ENCODE results near the gene PRDM15. TPM values are rescaled to one million over a fixed set of nuclear protein-coding genes. Genes with fewer than 3 reads are reported as not detected.

The PRDM15 gene
- total and polyA plus RNA-seq, 2 experiments from 2014 or later, result 3.0 to 10.6 TPM

- Histone ChIP-seq H4K20me1 (replicated peaks; ENCODE audit: insufficient read depth) (no peaks in the 10 kb centered on the region), H3F3A (replicated peaks; ENCODE audit: low read depth) (no peaks in the 10 kb centered on the region), H2AFZ (no peak overlapping the region), H3K27ac (ENCODE audit: low read depth) (no peak overlapping the region), H3K79me2 (replicated peaks; ENCODE audit: insufficient read depth) (no peaks in the 10 kb centered on the region), H3K4me2 (no peak overlapping the region), H3K9me2 (ENCODE audit: insufficient read depth) (peaks cover 5% of the 10 kb centered on the region; the same call in 1 of the 2 replicates), H3K4me1 (ENCODE audit: insufficient read depth) (no peaks in the 10 kb centered on the region), H3K36me3 (ENCODE audit: insufficient read depth) (no peaks in the 10 kb centered on the region), H3K27me3 (ENCODE audit: insufficient read depth) (no peaks in the 10 kb centered on the region), H3K4me3 (no peak overlapping the region)
- no peak overlapping the region for H3K4me3 Mint-ChIP-seq
- no peak for DNase-seq (ENCODE audit: low spot score)
- H3K9me3 Mint-ChIP-seq, result peaks cover 3% of the 10 kb centered on the region
- peaks cover 26% of the 10 kb centered on the region for H3K36me3 Mint-ChIP-seq (ENCODE audit: low read depth)
- H3K27ac Mint-ChIP-seq, result no peak overlapping the region
- no peaks in the 10 kb centered on the region for H3K4me1 Mint-ChIP-seq
- no peak for ATAC-seq
- H3K27me3 Mint-ChIP-seq (ENCODE audit: insufficient read depth, low read depth, poor library complexity), result peaks cover 9% of the 10 kb centered on the region
- TF ChIP-seq ZNF114 (CRISPR knock-in tag; IDR thresholded peaks at IDR 0.05), result no peak
Measured at GRCh38 chr21:41806773-41807172, 72.4 kb downstream of the PRDM15 start.

- H3K27ac ChIP-seq (ENCODE audit: low read depth), result no peak overlapping the region
- H3K9me3 Mint-ChIP-seq, result peaks cover 3% of the 10 kb centered on the region
- H3K4me1 ChIP-seq (ENCODE audit: insufficient read depth), result no peaks in the 10 kb centered on the region
- no peak overlapping the region for H3K27ac Mint-ChIP-seq
- H3K4me2 ChIP-seq, result no peak overlapping the region
- H3F3A ChIP-seq (replicated peaks; ENCODE audit: low read depth), result no peaks in the 10 kb centered on the region
- no peaks in the 10 kb centered on the region for H3K36me3 ChIP-seq (ENCODE audit: insufficient read depth)
- no peaks in the 10 kb centered on the region for H3K79me2 ChIP-seq (replicated peaks; ENCODE audit: insufficient read depth)
- peaks cover 5% of the 10 kb centered on the region; the same call in 1 of the 2 replicates for H3K9me2 ChIP-seq (ENCODE audit: insufficient read depth)
- no peak for DNase-seq (ENCODE audit: low spot score)
- H3K27me3 Mint-ChIP-seq (ENCODE audit: insufficient read depth, low read depth, poor library complexity), result peaks cover 10% of the 10 kb centered on the region
- H3K4me3 ChIP-seq, result no peak overlapping the region
- no peak overlapping the region for H2AFZ ChIP-seq
- H4K20me1 ChIP-seq (replicated peaks; ENCODE audit: insufficient read depth), result no peaks in the 10 kb centered on the region
- H3K4me3 Mint-ChIP-seq, result no peak overlapping the region
- ATAC-seq, result no peak
- H3K27me3 ChIP-seq (ENCODE audit: insufficient read depth), result no peaks in the 10 kb centered on the region
- peaks cover 30% of the 10 kb centered on the region for H3K36me3 Mint-ChIP-seq (ENCODE audit: low read depth)
- H3K4me1 Mint-ChIP-seq, result no peaks in the 10 kb centered on the region
- TF ChIP-seq JUNB (IDR thresholded peaks at IDR 0.05; ENCODE audit: unreplicated experiment) (no peak), CREB1 (CRISPR knock-in tag; IDR thresholded peaks at IDR 0.05; ENCODE audit: low read depth) (no peak), NANOG (IDR thresholded peaks at IDR 0.05; ENCODE audit: borderline replicate concordance) (no peak), CTCF (conservative IDR thresholded peaks at IDR 0.05; ENCODE audit: low read depth in 2 of 2) (no peak), STAT1 (IDR thresholded peaks at IDR 0.05; ENCODE audit: unreplicated experiment) (no peak), EZH2phosphoT487 (IDR thresholded peaks at IDR 0.05; ENCODE audit: unreplicated experiment) (no peak), ZNF462 (CRISPR knock-in tag; IDR thresholded peaks at IDR 0.05) (no peak), POLR2AphosphoS5 (IDR thresholded peaks at IDR 0.05; ENCODE audit: low read depth) (no peak), EZH2 (IDR thresholded peaks at IDR 0.05; ENCODE audit: low read depth, unreplicated experiment) (no peak), ETS1 (IDR thresholded peaks at IDR 0.05) (no peak)
Measured at GRCh38 chr21:41805643-41806042, 73.5 kb downstream of the PRDM15 start.

All from GM23338 (cell line).